K562 (cell line): ENCODE data around the gene COX6B2. TPM values are rescaled to one million over a fixed set of nuclear protein-coding genes. Genes with fewer than 3 reads are reported as not detected.

ENCODE experiments used
- ATAC-seq: fragments of 200-7000 bp; cut with Tn5 transposase; 3 replicates; pipeline ENCODE4 v1.9.1; 2020; ENCODE audit warnings: moderate library complexity
- BruUV-seq: library from RNA; stranded (reverse); fragments of 400-500 nt; replicated peaks from 2 replicates; lab custom pipeline; 2021; lab: Mats Ljungman, UMichigan
- CTCF ChIA-PET: fragments of 300-600 bp; formaldehyde crosslinking; extraction: SDS; loops from one replicate; lab custom pipeline; 2021; ENCODE audit warnings: low intra/inter-chr PET ratio; lab: Yijun Ruan, JAX
- POLR2A ChIA-PET: fragments of 300-600, 350-650 bp; sonication (Branson Sonifier 250); formaldehyde crosslinking; extraction: SDS; loops from one replicate; lab custom pipeline; 2021; ENCODE audit warnings: antibody characterized with exemption, inconsistent platforms; lab: Yijun Ruan, JAX
- DNase-seq, 4 experiments: peaks; one replicate each; pipeline versions ENCODE4 v3.0.0 to v3.0.0-alpha.2; 2011 to 2018; ENCODE audit warnings: low spot score in 3 of 4, mixed read lengths in 3 of 4; ENCODE audit errors: extremely low read depth in 1 of 4
- FAIRE-seq: peaks from 2 replicates; lab custom pipeline; 2011; peaks lifted over from hg19 to GRCh38; lab: Jason Lieb, UNC
- H2AFZ ChIP-seq: 2 replicates; pipeline ENCODE4 v1.6.0; 2011; ENCODE audit warnings: low read depth, low read length, control low read depth, inconsistent platforms
- H3K27ac ChIP-seq: fragments of 200-600 bp; 3 replicates; pipeline ENCODE4 v1.8.0; 2011; ENCODE audit warnings: low read depth, mild to moderate bottlenecking, control low read depth, inconsistent platforms, low read length, moderate library complexity, mixed read lengths; ENCODE audit errors: extremely low read depth
- H3K27me3 ChIP-seq, 2 experiments: fragments of 300-600 bp in 1 of 2; 2 replicates in 1 of 2; 3 replicates in 1 of 2; pipeline versions ENCODE4 v1.6.0 to v1.8.0; 2011; ENCODE audit warnings: inconsistent platforms in 2 of 2, low read length in 2 of 2, mild to moderate bottlenecking in 1 of 2, mixed read lengths in 1 of 2, moderate library complexity in 1 of 2; ENCODE audit not compliant: control insufficient read depth in 2 of 2, insufficient read depth in 2 of 2
- H3K36me3 ChIP-seq: fragments of 300-600 bp; 3 replicates; pipeline ENCODE4 v1.8.0; 2011; ENCODE audit warnings: mild to moderate bottlenecking, low read length, inconsistent platforms; ENCODE audit not compliant: control insufficient read depth, insufficient read depth
- H3K4me1 ChIP-seq, 2 experiments: fragments of 200-600 bp in 1 of 2; replicated peaks in 1 of 2; 2 replicates in 1 of 2; 3 replicates in 1 of 2; pipeline versions ENCODE4 v1.5.1 to v1.8.0; 2011; ENCODE audit warnings: inconsistent platforms in 2 of 2, low read length in 2 of 2, mild to moderate bottlenecking in 1 of 2, mixed read lengths in 1 of 2, moderate library complexity in 1 of 2; ENCODE audit not compliant: control insufficient read depth in 2 of 2, insufficient read depth in 2 of 2
- H3K4me2 ChIP-seq: 2 replicates; pipeline ENCODE4 v1.6.1; 2011; ENCODE audit warnings: low read length, control low read depth, inconsistent platforms, mixed read lengths; ENCODE audit not compliant: insufficient read depth
- H3K4me3 ChIP-seq: fragments of 200-600 bp; sonication (generic), shearing (Covaris generic); 2 replicates; pipeline ENCODE4 v1.5.1; 2016; ENCODE audit warnings: control low read depth, inconsistent platforms
- H3K79me2 ChIP-seq: fragments of 200-600 bp; 3 replicates; pipeline ENCODE4 v1.8.0; 2011; ENCODE audit warnings: low read length, inconsistent platforms; ENCODE audit not compliant: control insufficient read depth, insufficient read depth
- H3K9ac ChIP-seq, 2 experiments: 2 replicates each; pipeline versions ENCODE4 v1.6.0 to v1.6.1; 2011; ENCODE audit warnings: low read depth in 2 of 2, low read length in 2 of 2, control low read depth in 1 of 2, inconsistent platforms in 1 of 2, mild to moderate bottlenecking in 1 of 2, mixed read lengths in 1 of 2; ENCODE audit not compliant: insufficient read depth in 1 of 2
- H3K9me1 ChIP-seq: one replicate; pipeline ENCODE4 v1.6.0; 2011; ENCODE audit warnings: inconsistent platforms, mild to moderate bottlenecking, low read length, moderate library complexity; ENCODE audit not compliant: control insufficient read depth, insufficient read depth
- H3K9me3 ChIP-seq: replicated peaks from 2 replicates; pipeline ENCODE4 v1.5.1; 2011; ENCODE audit warnings: low read depth, low read length, inconsistent platforms; ENCODE audit not compliant: control insufficient read depth, insufficient read depth
- H4K20me1 ChIP-seq: replicated peaks from 2 replicates; pipeline ENCODE4 v1.6.1; 2011; ENCODE audit warnings: low read length, inconsistent platforms, mixed read lengths; ENCODE audit not compliant: control insufficient read depth, insufficient read depth
- CSDE1 ChIP-seq, 2 experiments: fragments of 450-650 bp; IDR thresholded peaks; 2 replicates each; pipeline ENCODE4 v1.6.1; 2016; ENCODE audit warnings: mild to moderate bottlenecking in 1 of 2
- FOXA3 ChIP-seq, 2 experiments: fragments of 450-650 bp in 1 of 2; sonication (generic) in 1 of 2; formaldehyde crosslinking; IDR thresholded peaks in 1 of 2; conservative IDR thresholded peaks in 1 of 2; 2 replicates each; pipeline versions ENCODE4 v1.4.0 to v1.8.0; 2020 to 2022; ENCODE audit warnings: mild to moderate bottlenecking in 2 of 2, missing genetic modification reagents in 1 of 2
- GTF2E2 ChIP-seq: fragments of 200-800 bp; sonication (Bioruptor generic); IDR thresholded peaks from 2 replicates; pipeline ENCODE4 v1.6.1; 2016; ENCODE audit warnings: missing genetic modification characterization, missing compliant biosample characterization
- KDM4B ChIP-seq, 2 experiments: fragments of 450-650 bp in 1 of 2; sonication (generic) in 1 of 2; IDR thresholded peaks; 2 replicates each; pipeline ENCODE4 v1.6.1; 2016 to 2017; ENCODE audit warnings: borderline replicate concordance in 2 of 2, antibody characterized with exemption in 1 of 2, low read depth in 1 of 2, mild to moderate bottlenecking in 1 of 2
- POLR2A ChIP-seq: fragments of 450-650 bp; conservative IDR thresholded peaks from 2 replicates; pipeline ENCODE4 v1.6.1; 2016
- POLR2AphosphoS2 ChIP-seq: IDR thresholded peaks from 2 replicates; pipeline ENCODE4 v1.6.1; 2012; ENCODE audit warnings: low read length, improper control_type of control experiment
- RFX1 ChIP-seq: fragments of 450-650 bp; IDR thresholded peaks from 2 replicates; pipeline ENCODE4 v1.6.1; 2016; ENCODE audit warnings: mild to moderate bottlenecking, moderate library complexity
- SAFB ChIP-seq: fragments of 200-400 bp; formaldehyde crosslinking; IDR thresholded peaks from 2 replicates; pipeline ENCODE4 v1.6.1; 2017; ENCODE audit warnings: low read depth, low read length, borderline replicate concordance
- SIN3B ChIP-seq: fragments of 450-650 bp; IDR thresholded peaks from 2 replicates; pipeline ENCODE4 v1.6.1; 2017; ENCODE audit warnings: low read depth, mild to moderate bottlenecking, moderate library complexity
- SUPT5H ChIP-seq: fragments of 450-650 bp; IDR thresholded peaks from 2 replicates; pipeline ENCODE4 v1.6.1; 2016
- TARDBP ChIP-seq: fragments of 450-650 bp; IDR thresholded peaks from 2 replicates; pipeline ENCODE4 v1.6.1; 2016
- ZNF354B ChIP-seq: fragments of 250-450 bp; sonication (Bioruptor Pico); IDR thresholded peaks from 2 replicates; pipeline ENCODE4 v1.4.0; 2020
- ZNF830 ChIP-seq: fragments of 250-450 bp; sonication (Bioruptor Pico); IDR thresholded peaks from 2 replicates; pipeline ENCODE4 v1.5.0; 2021; ENCODE audit warnings: mild to moderate bottlenecking
- WGBS: fragments of 100-300 bp; shearing (Covaris generic); methylation state at CpG from one replicate; pipeline ENCODE4 v1.1.6; 2016; ENCODE audit warnings: low coverage, mixed read lengths; ENCODE audit not compliant: insufficient coverage; ENCODE audit errors: missing lambda C conversion rate; 5-methylcytosine and 5-hydroxymethylcytosine counted together
- in situ Hi-C: fragments of 300-500 bp; cut with MboI; formaldehyde crosslinking; loops from 4 replicates; pipeline ENCODE4 v1.15.0; 2018; ENCODE audit warnings: inconsistent platforms, mixed read lengths
- intact Hi-C: fragments of 100-400 bp; cut with micrococcal nuclease; formaldehyde crosslinking; loops from 2 replicates; pipeline ENCODE4 v1.14.2; 2022
- polyA plus RNA-seq, 8 experiments: library from polyadenylated mRNA; depleted of rRNA in 4 of 8; stranded (reverse) in 5 of 8; unstranded in 3 of 8; fragments of >200 nt; fragmentation: Nextera tagmentation in 2 of 8; fragmentation: Illumina TruSeq in 1 of 8; extraction: Ambion mirVana in 2 of 8; extraction: Trizol in 1 of 8; gene quantifications; 2 replicates each; pipeline versions ENCODE4 v1.2.1 to v1.2.3, GENCODE V29; 2011 to 2014; ENCODE audit warnings: inconsistent platforms in 1 of 8, missing spikeins in 1 of 8
- total RNA-seq, 7 experiments: library from RNA; depleted of rRNA in 6 of 7; stranded (reverse); fragments of >200 nt in 6 of 7; fragmentation: Illumina TruSeq in 2 of 7; extraction: Trizol in 2 of 7; gene quantifications; 2 replicates each; pipeline versions ENCODE4 v1.2.1 to v1.2.3, GENCODE V29; 2011 to 2021; ENCODE audit warnings: low replicate concordance in 1 of 7
- TF ChIP-seq, protein P1 (sequence below): fragments of 200-800 bp; sonication (Bioruptor generic); IDR thresholded peaks from 2 replicates; pipeline ENCODE4 v1.6.1; 2016; ENCODE audit warnings: missing genetic modification characterization, missing compliant biosample characterization

The COX6B2 gene
- total and polyA plus RNA-seq, 9 of the 15 experiments (the other 6 are each of a cell fraction or from before 2014, with no cell fraction given) = 0.40 to 2.5 (median 0.83) TPM

GRCh38 chr19:55310498-55310897, 44.0 kb downstream of the COX6B2 start:
- no peak for TF ChIP-seq GTF2E2 (tag)
- peak; percentile 85 for TF ChIP-seq RFX1
- no peak for TF ChIP-seq TARDBP
- no peak for DNase-seq
- ChIA-PET POLR2A (interaction anchor here (1.1 to 1.3 kb wide), 2 partner anchors 10 to 11 kb away, joined by 3 to 4 read pairs; no protein-coding TSS in a partner anchor), CTCF (no interaction called here)
- H3K9me3 ChIP-seq = no peaks in the 10 kb centered on the region
- no peak overlapping the region for H3K9ac ChIP-seq
- no peaks in the 10 kb centered on the region for H4K20me1 ChIP-seq
- no TSS peak for BruUV-seq
- no peak for ATAC-seq
- no peak overlapping the region for H3K4me3 ChIP-seq
- FAIRE-seq = no peak
- H3K4me2 ChIP-seq = no peak overlapping the region
- H3K36me3 ChIP-seq = peaks cover 5% of the 10 kb centered on the region; the same call in 1 of the 3 replicates
- H3K27me3 ChIP-seq = no peaks in the 10 kb centered on the region
- no peaks in the 10 kb centered on the region for H3K79me2 ChIP-seq
- H3K4me1 ChIP-seq = peaks cover 9 to 40% of the 10 kb centered on the region in 2 experiments; a peak in 4 of 5 replicates
- intact Hi-C loops (no loop called here), in situ Hi-C loops (no loop called here)
- H2AFZ ChIP-seq = no peak overlapping the region
- 51% methylated on average over 7 of the region's 7 CpGs for WGBS
- H3K9me1 ChIP-seq = no peaks in the 10 kb centered on the region
- no peak overlapping the region for H3K27ac ChIP-seq

- Histone ChIP-seq H4K20me1 (no peaks in the 10 kb centered on the region), H3K4me2 (no peak overlapping the region), H3K36me3 (peaks cover 5% of the 10 kb centered on the region; the same call in 1 of the 3 replicates), H3K27ac (no peak overlapping the region), H3K4me1 (peaks cover 5 to 50% of the 10 kb centered on the region in 2 experiments; a peak in 4 of 5 replicates), H3K9me1 (no peaks in the 10 kb centered on the region), H3K79me2 (no peaks in the 10 kb centered on the region), H3K27me3 (no peaks in the 10 kb centered on the region), H2AFZ (no peak overlapping the region), H3K9me3 (no peaks in the 10 kb centered on the region; the same call in 1 of the 2 replicates), H3K9ac (peak overlapping the region in 1 of 2 experiments; percentile 73; a peak in 2 of 4 replicates), H3K4me3 (no peak overlapping the region)
- CTCF ChIA-PET = no interaction called here
- FAIRE-seq (peak; percentile 54), DNase-seq (no peak), ATAC-seq (no peak)
- in situ Hi-C loops (no loop called here), intact Hi-C loops (no loop called here)
- no TSS peak for BruUV-seq
- POLR2A ChIA-PET = no interaction called here
- 52% methylated on average over 5 of the region's 5 CpGs for WGBS
- no peak for TF ChIP-seq FOXA3 (CRISPR knock-in tag; conservative IDR thresholded peaks at IDR 0.05 in 1 of 2, IDR thresholded peaks at IDR 0.05 in 1 of 2)
- no peak for TF ChIP-seq SAFB
- TF ChIP-seq ZNF354B (CRISPR knock-in tag) = no peak
- TF ChIP-seq, protein P1, sequence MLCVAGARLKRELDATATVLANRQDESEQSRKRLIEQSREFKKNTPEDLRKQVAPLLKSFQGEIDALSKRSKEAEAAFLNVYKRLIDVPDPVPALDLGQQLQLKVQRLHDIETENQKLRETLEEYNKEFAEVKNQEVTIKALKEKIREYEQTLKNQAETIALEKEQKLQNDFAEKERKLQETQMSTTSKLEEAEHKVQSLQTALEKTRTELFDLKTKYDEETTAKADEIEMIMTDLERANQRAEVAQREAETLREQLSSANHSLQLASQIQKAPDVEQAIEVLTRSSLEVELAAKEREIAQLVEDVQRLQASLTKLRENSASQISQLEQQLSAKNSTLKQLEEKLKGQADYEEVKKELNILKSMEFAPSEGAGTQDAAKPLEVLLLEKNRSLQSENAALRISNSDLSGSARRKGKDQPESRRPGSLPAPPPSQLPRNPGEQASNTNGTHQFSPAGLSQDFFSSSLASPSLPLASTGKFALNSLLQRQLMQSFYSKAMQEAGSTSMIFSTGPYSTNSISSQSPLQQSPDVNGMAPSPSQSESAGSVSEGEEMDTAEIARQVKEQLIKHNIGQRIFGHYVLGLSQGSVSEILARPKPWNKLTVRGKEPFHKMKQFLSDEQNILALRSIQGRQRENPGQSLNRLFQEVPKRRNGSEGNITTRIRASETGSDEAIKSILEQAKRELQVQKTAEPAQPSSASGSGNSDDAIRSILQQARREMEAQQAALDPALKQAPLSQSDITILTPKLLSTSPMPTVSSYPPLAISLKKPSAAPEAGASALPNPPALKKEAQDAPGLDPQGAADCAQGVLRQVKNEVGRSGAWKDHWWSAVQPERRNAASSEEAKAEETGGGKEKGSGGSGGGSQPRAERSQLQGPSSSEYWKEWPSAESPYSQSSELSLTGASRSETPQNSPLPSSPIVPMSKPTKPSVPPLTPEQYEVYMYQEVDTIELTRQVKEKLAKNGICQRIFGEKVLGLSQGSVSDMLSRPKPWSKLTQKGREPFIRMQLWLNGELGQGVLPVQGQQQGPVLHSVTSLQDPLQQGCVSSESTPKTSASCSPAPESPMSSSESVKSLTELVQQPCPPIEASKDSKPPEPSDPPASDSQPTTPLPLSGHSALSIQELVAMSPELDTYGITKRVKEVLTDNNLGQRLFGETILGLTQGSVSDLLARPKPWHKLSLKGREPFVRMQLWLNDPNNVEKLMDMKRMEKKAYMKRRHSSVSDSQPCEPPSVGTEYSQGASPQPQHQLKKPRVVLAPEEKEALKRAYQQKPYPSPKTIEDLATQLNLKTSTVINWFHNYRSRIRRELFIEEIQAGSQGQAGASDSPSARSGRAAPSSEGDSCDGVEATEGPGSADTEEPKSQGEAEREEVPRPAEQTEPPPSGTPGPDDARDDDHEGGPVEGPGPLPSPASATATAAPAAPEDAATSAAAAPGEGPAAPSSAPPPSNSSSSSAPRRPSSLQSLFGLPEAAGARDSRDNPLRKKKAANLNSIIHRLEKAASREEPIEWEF (CRISPR knock-in tag) = no peak
- no peak for TF ChIP-seq POLR2AphosphoS2
- no peak for TF ChIP-seq CSDE1 (IDR thresholded peaks at IDR 0.05)
- no peak for TF ChIP-seq POLR2A
- TF ChIP-seq KDM4B (IDR thresholded peaks at IDR 0.05; ENCODE audit: borderline replicate concordance in 2 of 2, low read depth in 1 of 2) = no peak
- TF ChIP-seq SUPT5H = no peak
- no peak for TF ChIP-seq ZNF830 (CRISPR knock-in tag)
- no peak for TF ChIP-seq SIN3B
Observed at GRCh38 chr19:55309448-55309847, 45.1 kb downstream of the COX6B2 start.
